H1 (cell line): Measurements from ENCODE around the gene PLBD2. TPM values are rescaled to one million over a fixed set of nuclear protein-coding genes. Genes with fewer than 3 reads are reported as not detected.
A peak's percentile ranks its signal among the peaks of the same experiment; 100 is the strongest.

Experiments used
- CTCF ChIA-PET: fragments of 300-600 bp; sonication (Branson Sonifier 250); formaldehyde crosslinking; loops from one replicate; lab custom pipeline; 2021; ENCODE audit not compliant: partially characterized antibody; lab: Charles Lee
- POLR2A ChIA-PET: fragments of 300-600 bp; sonication (Branson Sonifier 250); formaldehyde crosslinking; loops from one replicate; lab custom pipeline; 2021; ENCODE audit warnings: inconsistent platforms; ENCODE audit not compliant: partially characterized antibody; lab: Charles Lee
- DNase-seq, 2 experiments: peaks; one replicate each; pipeline versions ENCODE4 v3.0.0 to v3.0.0-alpha.2; 2010 to 2022; ENCODE audit warnings: low spot score in 2 of 2, low read depth in 1 of 2, mixed read lengths in 1 of 2
- FAIRE-seq: peaks from 2 replicates; lab custom pipeline; 2011; peaks lifted over from hg19 to GRCh38; lab: Jason Lieb, UNC
- H2AFZ ChIP-seq: 2 replicates; pipeline ENCODE4 v1.8.1; 2012; ENCODE audit warnings: low read length, inconsistent platforms
- H2AK5ac ChIP-seq: 2 replicates; pipeline ENCODE4 v1.6.1; 2013; ENCODE audit warnings: low read depth, low read length
- H2BK120ac ChIP-seq: replicated peaks from 2 replicates; pipeline ENCODE3; 2013; ENCODE audit warnings: low read depth, low read length, inconsistent platforms
- H2BK12ac ChIP-seq: 2 replicates; pipeline ENCODE4 v1.6.1; 2013; ENCODE audit warnings: low read depth, low read length
- H2BK15ac ChIP-seq: 2 replicates; pipeline ENCODE4 v1.6.1; 2013; ENCODE audit warnings: low read length
- H2BK20ac ChIP-seq: 2 replicates; pipeline ENCODE4 v1.6.1; 2013; ENCODE audit warnings: low read length
- H2BK5ac ChIP-seq: 2 replicates; pipeline ENCODE4 v1.6.1; 2013; ENCODE audit warnings: low read depth, low read length
- H3K14ac ChIP-seq: 2 replicates; pipeline ENCODE4 v1.6.1; 2013; ENCODE audit warnings: inconsistent platforms; ENCODE audit not compliant: insufficient read length
- H3K18ac ChIP-seq: 2 replicates; pipeline ENCODE4 v1.6.1; 2013; ENCODE audit warnings: low read length; ENCODE audit errors: extremely low read depth
- H3K23ac ChIP-seq: 2 replicates; pipeline ENCODE4 v1.6.1; 2013; ENCODE audit warnings: inconsistent platforms; ENCODE audit not compliant: insufficient read length
- H3K23me2 ChIP-seq: 2 replicates; pipeline ENCODE4 v1.6.1; 2013; ENCODE audit warnings: low read depth, low read length
- H3K27ac ChIP-seq: 2 replicates; pipeline ENCODE4 v1.6.1; 2011; ENCODE audit warnings: low read depth, low read length, inconsistent platforms
- H3K27me3 ChIP-seq, 4 experiments: replicated peaks in 1 of 4; 1 replicate in 1 of 4; 2 replicates in 3 of 4; pipeline versions ENCODE4 v1.6.1 to v1.8.1; 2011 to 2013; ENCODE audit warnings: low read length in 3 of 4, mild to moderate bottlenecking in 3 of 4, inconsistent platforms in 2 of 4, mixed read lengths in 2 of 4, moderate library complexity in 1 of 4; ENCODE audit not compliant: control insufficient read depth in 3 of 4, insufficient read depth in 3 of 4; ENCODE audit errors: extremely low read depth in 1 of 4
- H3K36me3 ChIP-seq, 4 experiments: 2 replicates each; pipeline versions ENCODE4 v1.6.1 to v1.8.1; 2011 to 2013; ENCODE audit warnings: mild to moderate bottlenecking in 4 of 4, low read length in 3 of 4, moderate library complexity in 2 of 4, control low read depth in 1 of 4, inconsistent platforms in 1 of 4; ENCODE audit not compliant: insufficient read depth in 4 of 4, control insufficient read depth in 2 of 4
- H3K4ac ChIP-seq: replicated peaks from 2 replicates; pipeline ENCODE3; 2013; ENCODE audit warnings: low read length, low read depth, mixed read lengths, inconsistent platforms; ENCODE audit not compliant: insufficient read length
- H3K4me1 ChIP-seq, 4 experiments: replicated peaks in 1 of 4; 1 replicate in 1 of 4; 2 replicates in 3 of 4; pipeline versions ENCODE4 v1.6.1 to v1.8.1; 2011 to 2013; ENCODE audit warnings: low read length in 3 of 4, inconsistent platforms in 2 of 4, mixed read lengths in 1 of 4; ENCODE audit not compliant: insufficient read depth in 4 of 4, control insufficient read depth in 3 of 4
- H3K4me2 ChIP-seq, 2 experiments: 2 replicates each; pipeline versions ENCODE4 v1.6.1 to v1.8.1; 2011 to 2013; ENCODE audit warnings: low read depth in 2 of 2, low read length in 2 of 2, control low read depth in 1 of 2, inconsistent platforms in 1 of 2, mild to moderate bottlenecking in 1 of 2; ENCODE audit not compliant: insufficient read depth in 1 of 2
- H3K4me3 ChIP-seq, 4 experiments: fragments of 200-600, 300-600 bp in 1 of 4; sonication (generic), shearing (Covaris generic), sonication (Bioruptor Twin) in 1 of 4; 2 replicates each; pipeline versions ENCODE4 v1.5.1 to v1.8.1; 2011 to 2016; ENCODE audit warnings: low read length in 4 of 4, low read depth in 3 of 4, control low read depth in 2 of 4, inconsistent platforms in 2 of 4, mild to moderate bottlenecking in 2 of 4, mixed read lengths in 1 of 4, moderate library complexity in 1 of 4; ENCODE audit not compliant: insufficient read depth in 2 of 4; ENCODE audit errors: extremely low read depth in 1 of 4
- H3K56ac ChIP-seq: replicated peaks from 2 replicates; pipeline ENCODE3; 2013; ENCODE audit warnings: low read depth, mild to moderate bottlenecking, mixed read lengths, low read length, inconsistent platforms; ENCODE audit not compliant: insufficient read length
- H3K79me1 ChIP-seq: 2 replicates; pipeline ENCODE4 v1.6.1; 2013; ENCODE audit warnings: low read depth, low read length, control low read depth
- H3K79me2 ChIP-seq, 2 experiments: 2 replicates each; pipeline versions ENCODE4 v1.6.1 to v1.8.1; 2012 to 2013; ENCODE audit warnings: low read length in 2 of 2, mild to moderate bottlenecking in 2 of 2, inconsistent platforms in 1 of 2; ENCODE audit not compliant: insufficient read depth in 2 of 2, control insufficient read depth in 1 of 2
- H3K9ac ChIP-seq, 4 experiments: replicated peaks in 1 of 4; 1 replicate in 1 of 4; 2 replicates in 3 of 4; pipeline versions ENCODE4 v1.6.1 to v1.8.1; 2011 to 2013; ENCODE audit warnings: low read depth in 3 of 4, low read length in 3 of 4, control low read depth in 2 of 4, mild to moderate bottlenecking in 2 of 4, moderate library complexity in 2 of 4, inconsistent platforms in 1 of 4; ENCODE audit errors: extremely low read depth in 1 of 4
- H3K9me3 ChIP-seq, 2 experiments: 2 replicates each; pipeline versions ENCODE4 v1.6.1 to v1.8.1; 2012 to 2013; ENCODE audit warnings: mild to moderate bottlenecking in 2 of 2, moderate library complexity in 2 of 2, control low read depth in 1 of 2, inconsistent platforms in 1 of 2, low read depth in 1 of 2, low read length in 1 of 2, mixed read lengths in 1 of 2; ENCODE audit not compliant: insufficient read depth in 2 of 2
- H4K20me1 ChIP-seq, 2 experiments: replicated peaks in 1 of 2; 2 replicates each; pipeline versions ENCODE3 to v1.8.1; 2011 to 2013; ENCODE audit warnings: inconsistent platforms in 2 of 2, low read length in 2 of 2, mild to moderate bottlenecking in 1 of 2; ENCODE audit not compliant: insufficient read depth in 2 of 2, control insufficient read depth in 1 of 2
- H4K5ac ChIP-seq: 2 replicates; pipeline ENCODE4 v1.6.1; 2013; ENCODE audit warnings: low read length, low read depth, mixed read lengths, inconsistent platforms; ENCODE audit not compliant: insufficient read length
- H4K8ac ChIP-seq: 2 replicates; pipeline ENCODE4 v1.8.0; 2013; ENCODE audit warnings: mild to moderate bottlenecking, moderate library complexity, low read length, inconsistent platforms; ENCODE audit not compliant: insufficient read depth; ENCODE audit errors: extremely low read depth
- H4K91ac ChIP-seq: replicated peaks from 2 replicates; pipeline ENCODE3; 2013; ENCODE audit warnings: low read length, mixed read lengths, inconsistent platforms; ENCODE audit not compliant: insufficient read length
- CTBP2 ChIP-seq: IDR thresholded peaks from 2 replicates; pipeline ENCODE4 v1.7.0; 2011; ENCODE audit warnings: borderline replicate concordance, mild to moderate bottlenecking, moderate library complexity, mixed read lengths, low read length; ENCODE audit not compliant: insufficient read depth, insufficient read length
- GTF2F1 ChIP-seq: IDR thresholded peaks from 2 replicates; pipeline ENCODE4 v1.6.1; 2012; ENCODE audit warnings: low read depth, low read length, improper control_type of control experiment, borderline replicate concordance
- PHF8 ChIP-seq: fragments of 200-600 bp; sonication (generic); conservative IDR thresholded peaks from 2 replicates; pipeline ENCODE4 v1.7.1; 2012; ENCODE audit warnings: low read depth, mild to moderate bottlenecking, inconsistent platforms, low read length, moderate library complexity
- POLR2A ChIP-seq, 2 experiments: IDR thresholded peaks; 1 replicate in 1 of 2; 2 replicates in 1 of 2; pipeline ENCODE4 v1.6.1; 2011; ENCODE audit warnings: low read depth in 2 of 2, low read length in 2 of 2, mild to moderate bottlenecking in 2 of 2; ENCODE audit errors: control extremely low read depth in 1 of 2
- RAD21 ChIP-seq, 2 experiments: IDR thresholded peaks in 1 of 2; conservative IDR thresholded peaks in 1 of 2; 2 replicates each; pipeline ENCODE4 v1.6.1; 2011; ENCODE audit warnings: low read depth in 2 of 2, low read length in 2 of 2, improper control_type of control experiment in 1 of 2, inconsistent platforms in 1 of 2, mild to moderate bottlenecking in 1 of 2, moderate library complexity in 1 of 2
- SP4 ChIP-seq: IDR thresholded peaks from 2 replicates; pipeline ENCODE4 v1.6.1; 2012; ENCODE audit warnings: low read length, inconsistent platforms
- TBP ChIP-seq: IDR thresholded peaks from 2 replicates; pipeline ENCODE4 v1.6.1; 2011; ENCODE audit warnings: low read depth, low read length, improper control_type of control experiment
- WGBS, 2 experiments: shearing (Covaris generic) in 1 of 2; methylation state at CpG; one replicate each; pipeline versions ENCODE4 v1.1.6 to v1.1.7; 2013 to 2015; ENCODE audit warnings: low lambda C conversion rate in 2 of 2, mixed read lengths in 2 of 2, inconsistent platforms in 1 of 2, low coverage in 1 of 2, missing lambda C conversion rate in 1 of 2; ENCODE audit not compliant: insufficient replicate concordance in 2 of 2, insufficient coverage in 1 of 2, insufficient read length in 1 of 2; ENCODE audit errors: extremely low coverage in 1 of 2, missing lambda C conversion rate in 1 of 2; 5-methylcytosine and 5-hydroxymethylcytosine counted together
- polyA plus RNA-seq, 7 experiments: library from polyadenylated mRNA; depleted of rRNA in 3 of 7; stranded (reverse) in 5 of 7; unstranded in 2 of 7; fragments of >200 nt in 5 of 7; fragments of 200-250 nt in 2 of 7; gene quantifications; 1 replicate in 5 of 7; 2 replicates in 1 of 7; 4 replicates in 1 of 7; pipeline versions ENCODE4 v1.2.1 to v1.2.3, GENCODE V29; 2011 to 2013; ENCODE audit warnings: missing spikeins in 2 of 7, mixed read lengths in 2 of 7
- total RNA-seq: library from RNA; stranded (reverse); fragmentation: NEBNext Ultra II Directional; extraction: Animal tissue kit (Norgen Biotek cat#: 25700); gene quantifications from 2 replicates; pipeline ENCODE4 v1.2.1, GENCODE V29; 2021
- TF ChIP-seq, protein P1 (sequence below), 3 experiments: IDR thresholded peaks; 1 replicate in 2 of 3; 2 replicates in 1 of 3; pipeline versions ENCODE4 v1.5.1 to v1.6.1; 2011; ENCODE audit warnings: low read length in 3 of 3, mild to moderate bottlenecking in 3 of 3, inconsistent platforms in 2 of 3, low read depth in 1 of 3, moderate library complexity in 1 of 3; ENCODE audit not compliant: insufficient read depth in 1 of 3; ENCODE audit errors: control extremely low read depth in 1 of 3
- TF ChIP-seq, protein P2 (sequence below): IDR thresholded peaks from 2 replicates; pipeline ENCODE4 v1.6.1; 2012; ENCODE audit warnings: inconsistent platforms

Gene PLBD2
- total and polyA plus RNA-seq, 2 of the 8 experiments (the other 6 are each of a cell fraction or from before 2014, with no cell fraction given): 16.8 to 33.5 TPM

DNA sequence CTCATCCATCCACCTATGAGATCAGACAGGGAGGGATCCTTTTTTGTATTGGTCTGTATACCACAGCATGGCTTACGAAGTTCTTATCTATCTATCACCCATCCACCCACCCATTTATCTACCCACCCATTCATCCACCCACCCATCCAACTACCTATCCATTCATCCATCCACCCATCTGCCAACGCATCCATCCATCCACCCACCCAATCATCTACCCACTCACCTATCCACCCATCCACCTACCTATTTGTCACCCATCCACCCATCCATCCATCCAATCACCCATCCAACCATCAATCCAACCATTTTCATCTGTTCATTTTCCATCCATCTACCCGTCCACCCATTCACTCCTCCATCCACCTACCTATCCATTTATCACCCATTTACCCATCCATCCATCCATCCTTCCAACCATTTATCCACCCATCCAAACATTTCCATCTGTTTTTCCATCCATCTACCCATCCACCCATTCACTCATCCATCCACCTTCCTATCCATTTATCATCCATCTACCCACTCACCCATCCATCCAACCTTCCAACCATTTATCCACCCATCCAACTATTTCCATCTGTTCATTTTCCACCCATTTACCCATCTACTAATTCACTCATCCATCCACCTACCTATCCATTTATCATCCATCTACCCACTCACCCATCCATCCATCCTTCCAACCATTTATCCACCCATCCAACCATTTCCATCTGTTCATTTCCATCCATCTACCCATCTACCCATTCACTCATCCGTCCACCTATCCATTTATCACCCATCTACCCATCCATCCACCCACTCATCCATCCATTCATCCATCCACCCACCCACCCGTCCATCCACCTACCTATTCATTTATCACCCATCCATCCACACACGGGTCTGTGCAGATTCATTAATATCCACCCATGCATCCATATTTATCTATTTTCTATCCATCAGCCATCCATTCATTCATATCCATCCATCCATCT is 32.0 kb downstream of the PLBD2 start:
- Histone ChIP-seq H3K4me3 (no peak overlapping the region), H3K56ac (peak overlapping the region; percentile 53), H3K27ac (no peak overlapping the region), H2BK5ac (no peak overlapping the region), H4K20me1 (peaks cover 0 to 3% of the 10 kb centered on the region in 2 experiments), H3K23ac (no peak overlapping the region), H3K4ac (no peak overlapping the region), H4K5ac (no peak overlapping the region), H2BK12ac (no peak overlapping the region), H3K4me1 (no peaks in the 10 kb centered on the region), H3K18ac (no peak overlapping the region), H2BK15ac (no peak overlapping the region), H4K8ac (no peak overlapping the region), H3K9me3 (no peaks in the 10 kb centered on the region), H3K79me2 (no peaks in the 10 kb centered on the region), H3K36me3 (peaks cover 0 to 3% (median under 1%) of the 10 kb centered on the region in 4 experiments; a peak in 6 of 8 replicates), H3K79me1 (no peaks in the 10 kb centered on the region), H2BK120ac (no peak overlapping the region), H2AFZ (no peak overlapping the region), H3K23me2 (peaks cover 12% of the 10 kb centered on the region; the same call in 1 of the 2 replicates), H2BK20ac (no peak overlapping the region), H3K27me3 (no peaks in the 10 kb centered on the region), H3K4me2 (no peak overlapping the region), H3K9ac (no peak overlapping the region), H3K14ac (no peak overlapping the region), H4K91ac (no peak overlapping the region), H2AK5ac (no peak overlapping the region)
- WGBS, 2 experiments: 87 to 100% methylated on average over 2 to 6 of the region's 6 CpGs
- ChIA-PET POLR2A (no interaction called here), CTCF (no interaction called here)
- DNase-seq (no peak), FAIRE-seq (no peak)
- TF ChIP-seq GTF2F1 (no peak), SP4 (no peak), TBP (no peak), PHF8 (no peak), CTBP2 (no peak), POLR2A (IDR thresholded peaks at IDR 0.05; ENCODE audit: control extremely low read depth in 1 of 2, low read depth in 2 of 2, low read length in 2 of 2) (no peak), RAD21 (IDR thresholded peaks at IDR 0.05 in 1 of 2, conservative IDR thresholded peaks at IDR 0.05 in 1 of 2; ENCODE audit: low read depth in 2 of 2, low read length in 2 of 2) (no peak)
- TF ChIP-seq, protein P1, sequence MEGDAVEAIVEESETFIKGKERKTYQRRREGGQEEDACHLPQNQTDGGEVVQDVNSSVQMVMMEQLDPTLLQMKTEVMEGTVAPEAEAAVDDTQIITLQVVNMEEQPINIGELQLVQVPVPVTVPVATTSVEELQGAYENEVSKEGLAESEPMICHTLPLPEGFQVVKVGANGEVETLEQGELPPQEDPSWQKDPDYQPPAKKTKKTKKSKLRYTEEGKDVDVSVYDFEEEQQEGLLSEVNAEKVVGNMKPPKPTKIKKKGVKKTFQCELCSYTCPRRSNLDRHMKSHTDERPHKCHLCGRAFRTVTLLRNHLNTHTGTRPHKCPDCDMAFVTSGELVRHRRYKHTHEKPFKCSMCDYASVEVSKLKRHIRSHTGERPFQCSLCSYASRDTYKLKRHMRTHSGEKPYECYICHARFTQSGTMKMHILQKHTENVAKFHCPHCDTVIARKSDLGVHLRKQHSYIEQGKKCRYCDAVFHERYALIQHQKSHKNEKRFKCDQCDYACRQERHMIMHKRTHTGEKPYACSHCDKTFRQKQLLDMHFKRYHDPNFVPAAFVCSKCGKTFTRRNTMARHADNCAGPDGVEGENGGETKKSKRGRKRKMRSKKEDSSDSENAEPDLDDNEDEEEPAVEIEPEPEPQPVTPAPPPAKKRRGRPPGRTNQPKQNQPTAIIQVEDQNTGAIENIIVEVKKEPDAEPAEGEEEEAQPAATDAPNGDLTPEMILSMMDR (IDR thresholded peaks at IDR 0.05; ENCODE audit: control extremely low read depth in 1 of 3, insufficient read depth in 1 of 3, low read depth in 1 of 3, low read length in 3 of 3): no peak
- TF ChIP-seq, protein P2, sequence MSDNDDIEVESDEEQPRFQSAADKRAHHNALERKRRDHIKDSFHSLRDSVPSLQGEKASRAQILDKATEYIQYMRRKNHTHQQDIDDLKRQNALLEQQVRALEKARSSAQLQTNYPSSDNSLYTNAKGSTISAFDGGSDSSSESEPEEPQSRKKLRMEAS: no peak
